ENCODE results near the gene HK2.
"Not testable (repeated sequence)": the region's sequence is repeated elsewhere in the genome, so short reads cannot be mapped to it uniquely, and the experiment has no call there.

Gene HK2

GRCh38 chr2:74833418-74834233 lies at the start of gene HK2:
TSS of gene HK2 (plus strand) at chr2:74834127. CDS start at chr2:74834581, 454 bp downstream.
- DNase-seq: peak; percentile 94

GRCh38 chr2:74789271-74789670 lies 44.7 kb upstream of the HK2 start:
- DNase-seq: no peak

GRCh38 chr2:74792282-74792681 lies 41.6 kb upstream of the HK2 start:
- DNase-seq: no peak

- not testable (repeated sequence) for DNase-seq
These were observed 39.0 kb upstream of the HK2 start for GRCh38 chr2:74794878-74795277.

- DNase-seq: no peak
These were observed 27.5 kb upstream of the HK2 start for GRCh38 chr2:74806355-74806839.

GRCh38 chr2:74806920-74807319 lies 27.0 kb upstream of the HK2 start:
- DNase-seq: no peak

- no peak for DNase-seq
These were observed 20.9 kb upstream of the HK2 start for GRCh38 chr2:74812787-74813590.

GRCh38 chr2:74814102-74814501 lies 19.8 kb upstream of the HK2 start:
- no peak for DNase-seq

GRCh38 chr2:74815941-74816340 lies 18.0 kb upstream of the HK2 start:
- DNase-seq: no peak

- DNase-seq: no peak
These were observed 17.2 kb upstream of the HK2 start for GRCh38 chr2:74816540-74817303.

- DNase-seq: no peak
These were observed 16.6 kb upstream of the HK2 start for GRCh38 chr2:74817304-74817675.

- no peak for DNase-seq
These were observed 14.2 kb upstream of the HK2 start for GRCh38 chr2:74819702-74820101.

GRCh38 chr2:74821177-74822126 lies 12.5 kb upstream of the HK2 start:
- no peak for DNase-seq

GRCh38 chr2:74822771-74823566 lies 11.0 kb upstream of the HK2 start:
- no peak for DNase-seq

GRCh38 chr2:74824679-74825078 lies 9.2 kb upstream of the HK2 start:
- DNase-seq: no peak

GRCh38 chr2:74828543-74828942 lies 5.4 kb upstream of the HK2 start:
- no peak for DNase-seq

- DNase-seq: no peak
These were observed 2.0 kb upstream of the HK2 start for GRCh38 chr2:74831693-74832530.

- DNase-seq: peak; percentile 63
These were observed 386 bp downstream of the HK2 start for GRCh38 chr2:74834234-74834791.

All from left hindlimb (tissue), 1 donor.